Measurements from ENCODE around the gene HOMER2.

The HOMER2 gene

GRCh38 chr15:82972990-82973389 is 20.5 kb upstream of the HOMER2 start:
- TF ChIP-seq CTCF (IDR thresholded peaks at IDR 0.05; ENCODE audit: poor library complexity, severe bottlenecking), result no peak
- no peak overlapping the region for H3K27ac ChIP-seq (ENCODE audit: poor library complexity, severe bottlenecking)

GRCh38 chr15:82971218-82971984 is 18.9 kb upstream of the HOMER2 start:
- TF ChIP-seq CTCF (IDR thresholded peaks at IDR 0.05; ENCODE audit: poor library complexity, severe bottlenecking), result no peak
- no peak for DNase-seq (ENCODE audit: low spot score)
- H3K9me3 ChIP-seq (ENCODE audit: severe bottlenecking), result no peaks in the 10 kb centered on the region

More at GRCh38 chr15:82972990-82973389, 20.5 kb upstream of the HOMER2 start:
- H3K27me3 ChIP-seq (ENCODE audit: insufficient read depth, poor library complexity, severe bottlenecking), result no peaks in the 10 kb centered on the region
- ATAC-seq (ENCODE audit: low read depth) (no peak), DNase-seq (ENCODE audit: low spot score) (no peak)
- no peaks in the 10 kb centered on the region for H3K4me1 ChIP-seq (ENCODE audit: insufficient read depth, poor library complexity, severe bottlenecking)
- no peaks in the 10 kb centered on the region for H3K9me3 ChIP-seq (ENCODE audit: severe bottlenecking)
- H3K36me3 ChIP-seq (ENCODE audit: low read depth), result no peaks in the 10 kb centered on the region
- no peak overlapping the region for H3K4me3 ChIP-seq (ENCODE audit: severe bottlenecking)

GRCh38 chr15:82970696-82971095 is 18.2 kb upstream of the HOMER2 start:
- no peak for DNase-seq (ENCODE audit: low spot score)
- ATAC-seq (ENCODE audit: low read depth), result no peak
- Histone ChIP-seq H3K27me3 (ENCODE audit: insufficient read depth, poor library complexity, severe bottlenecking) (no peaks in the 10 kb centered on the region), H3K36me3 (ENCODE audit: low read depth) (no peaks in the 10 kb centered on the region), H3K9me3 (ENCODE audit: severe bottlenecking) (no peaks in the 10 kb centered on the region), H3K4me3 (ENCODE audit: severe bottlenecking) (no peak overlapping the region), H3K27ac (ENCODE audit: poor library complexity, severe bottlenecking) (no peak overlapping the region), H3K4me1 (ENCODE audit: insufficient read depth, poor library complexity, severe bottlenecking) (no peaks in the 10 kb centered on the region)
- TF ChIP-seq CTCF (IDR thresholded peaks at IDR 0.05; ENCODE audit: poor library complexity, severe bottlenecking), result no peak

More at GRCh38 chr15:82971218-82971984, 18.9 kb upstream of the HOMER2 start:
- ATAC-seq (ENCODE audit: low read depth), result no peak
- no peak overlapping the region for H3K27ac ChIP-seq (ENCODE audit: poor library complexity, severe bottlenecking)
- no peaks in the 10 kb centered on the region for H3K27me3 ChIP-seq (ENCODE audit: insufficient read depth, poor library complexity, severe bottlenecking)
- H3K4me1 ChIP-seq (ENCODE audit: insufficient read depth, poor library complexity, severe bottlenecking), result no peaks in the 10 kb centered on the region
- H3K36me3 ChIP-seq (ENCODE audit: low read depth), result no peaks in the 10 kb centered on the region
- H3K4me3 ChIP-seq (ENCODE audit: severe bottlenecking), result no peak overlapping the region

GRCh38 chr15:82970078-82970686 is 17.7 kb upstream of the HOMER2 start:
- ATAC-seq (ENCODE audit: low read depth), result no peak
- no peaks in the 10 kb centered on the region for H3K27me3 ChIP-seq (ENCODE audit: insufficient read depth, poor library complexity, severe bottlenecking)
- H3K9me3 ChIP-seq (ENCODE audit: severe bottlenecking), result no peaks in the 10 kb centered on the region
- no peaks in the 10 kb centered on the region for H3K36me3 ChIP-seq (ENCODE audit: low read depth)
- no peak overlapping the region for H3K27ac ChIP-seq (ENCODE audit: poor library complexity, severe bottlenecking)
- DNase-seq (ENCODE audit: low spot score), result no peak
- no peak overlapping the region for H3K4me3 ChIP-seq (ENCODE audit: severe bottlenecking)
- TF ChIP-seq CTCF (IDR thresholded peaks at IDR 0.05; ENCODE audit: poor library complexity, severe bottlenecking), result no peak
- no peaks in the 10 kb centered on the region for H3K4me1 ChIP-seq (ENCODE audit: insufficient read depth, poor library complexity, severe bottlenecking)

GRCh38 chr15:82969353-82969752 is 16.8 kb upstream of the HOMER2 start:
- Histone ChIP-seq H3K36me3 (ENCODE audit: low read depth) (no peaks in the 10 kb centered on the region), H3K9me3 (ENCODE audit: severe bottlenecking) (no peaks in the 10 kb centered on the region), H3K27ac (ENCODE audit: poor library complexity, severe bottlenecking) (no peak overlapping the region), H3K4me1 (ENCODE audit: insufficient read depth, poor library complexity, severe bottlenecking) (no peaks in the 10 kb centered on the region), H3K27me3 (ENCODE audit: insufficient read depth, poor library complexity, severe bottlenecking) (no peaks in the 10 kb centered on the region), H3K4me3 (ENCODE audit: severe bottlenecking) (no peak overlapping the region)
- no peak for TF ChIP-seq CTCF (IDR thresholded peaks at IDR 0.05; ENCODE audit: poor library complexity, severe bottlenecking)
- ATAC-seq (ENCODE audit: low read depth), result no peak
- no peak for DNase-seq (ENCODE audit: low spot score)

Data from RWPE2 (cell line).